8988T (cell line): ENCODE results near the gene UNG.

Experiments
- DNase-seq: peaks from one replicate; pipeline ENCODE4 v3.0.0; 2011

The UNG gene

GRCh38 chr12:109157986-109158385 is 60.6 kb downstream of the UNG start:
- no peak for DNase-seq

- no peak for DNase-seq
Observed at GRCh38 chr12:109160433-109160832, 63.0 kb downstream of the UNG start.
